Endodermal cell (in vitro differentiated cells): ENCODE measurements around the gene PTPRT. TPM values are rescaled to one million over a fixed set of nuclear protein-coding genes. Genes with fewer than 3 reads are reported as not detected.

Experiments
- DNase-seq: peaks from one replicate; pipeline ENCODE4 v3.0.0-alpha.2; 2017
- H3K27ac ChIP-seq: 2 replicates; pipeline ENCODE4 v1.5.1; 2013; ENCODE audit warnings: mild to moderate bottlenecking, low read depth, low read length, moderate library complexity
- H3K27me3 ChIP-seq: 2 replicates; pipeline ENCODE4 v1.6.1; 2013; ENCODE audit warnings: mild to moderate bottlenecking, low read length, moderate library complexity; ENCODE audit not compliant: insufficient read depth, control insufficient read depth, poor library complexity, severe bottlenecking
- H3K36me3 ChIP-seq: 2 replicates; pipeline ENCODE4 v1.7.0; 2013; ENCODE audit warnings: mild to moderate bottlenecking, low read length, moderate library complexity; ENCODE audit not compliant: control insufficient read depth, insufficient read depth
- H3K4me1 ChIP-seq: one replicate; pipeline ENCODE4 v1.7.0; 2013; ENCODE audit warnings: low read length; ENCODE audit not compliant: control insufficient read depth, insufficient read depth
- H3K4me3 ChIP-seq: 2 replicates; pipeline ENCODE4 v1.5.1; 2013; ENCODE audit warnings: mild to moderate bottlenecking, low read length, moderate library complexity
- H3K9ac ChIP-seq: 2 replicates; pipeline ENCODE4 v1.6.1; 2013; ENCODE audit warnings: mild to moderate bottlenecking, low read length, moderate library complexity; ENCODE audit not compliant: poor library complexity, severe bottlenecking; ENCODE audit errors: extremely low read depth
- H3K9me3 ChIP-seq: 2 replicates; pipeline ENCODE4 v1.6.1; 2013; ENCODE audit warnings: mild to moderate bottlenecking, low read length, moderate library complexity; ENCODE audit not compliant: control insufficient read depth
- H3K27ac Mint-ChIP-seq: 2 replicates; pipeline ENCODE4 v1.8.0; 2020; ENCODE audit warnings: mixed read lengths
- H3K27me3 Mint-ChIP-seq: 2 replicates; pipeline ENCODE4 v1.8.0; 2021; ENCODE audit warnings: mild to moderate bottlenecking, mixed read lengths; ENCODE audit not compliant: insufficient read depth
- H3K36me3 Mint-ChIP-seq: 2 replicates; pipeline ENCODE4 v1.8.0; 2020; ENCODE audit warnings: low read depth, mixed read lengths
- H3K4me1 Mint-ChIP-seq: 2 replicates; pipeline ENCODE4 v1.8.0; 2020; ENCODE audit warnings: mixed read lengths
- H3K4me3 Mint-ChIP-seq: 2 replicates; pipeline ENCODE4 v1.8.0; 2020; ENCODE audit warnings: mild to moderate bottlenecking, moderate library complexity, mixed read lengths
- H3K9me3 Mint-ChIP-seq: 2 replicates; pipeline ENCODE4 v1.8.0; 2020; ENCODE audit warnings: mild to moderate bottlenecking, mixed read lengths
- CTCF ChIP-seq: fragments of 200-600 bp; sonication (generic); conservative IDR thresholded peaks from 2 replicates; pipeline ENCODE4 v1.5.0; 2021; ENCODE audit warnings: antibody characterized with exemption, mild to moderate bottlenecking
- WGBS, 2 experiments: methylation state at CpG; one replicate each; pipeline versions ENCODE4 v1.1.5 to v1.1.7; 2013; ENCODE audit warnings: missing lambda C conversion rate in 2 of 2, mixed read lengths in 1 of 2; ENCODE audit not compliant: insufficient coverage in 1 of 2, insufficient read length in 1 of 2; 5-methylcytosine and 5-hydroxymethylcytosine counted together
- total RNA-seq, 2 donors: library from RNA; stranded (reverse); fragmentation: NEBNext Ultra II Directional in 1 of 2; extraction: Animal tissue kit (Norgen Biotek cat#: 25700) in 1 of 2; gene quantifications; 2 replicates in 1 of 2; 3 replicates in 1 of 2; pipeline ENCODE4 v1.2.1, GENCODE V29; 2021

The PTPRT gene
- total RNA-seq, 2 donors from 2014 or later = 2.3 to 2.7 TPM

- Histone ChIP-seq H3K4me1 (no peaks in the 10 kb centered on the region), H3K9me3 (no peaks in the 10 kb centered on the region), H3K36me3 (no peaks in the 10 kb centered on the region), H3K4me3 (no peak overlapping the region), H3K27me3 (no peaks in the 10 kb centered on the region), H3K27ac (no peak overlapping the region), H3K9ac (no peak overlapping the region)
- 76 to 94% methylated on average over 3 to 5 of the region's 5 CpGs for WGBS, 2 experiments
- Mint-ChIP-seq H3K4me3 (no peak overlapping the region), H3K9me3 (no peaks in the 10 kb centered on the region), H3K4me1 (peaks cover 3% of the 10 kb centered on the region), H3K27me3 (peaks cover 4% of the 10 kb centered on the region), H3K36me3 (no peaks in the 10 kb centered on the region), H3K27ac (no peak overlapping the region)
- no peak for TF ChIP-seq CTCF
- no peak for DNase-seq
Observed at GRCh38 chr20:42134265-42135098, 1055.2 kb downstream of the PTPRT start.

GRCh38 chr20:42130810-42131596 is 1058.7 kb downstream of the PTPRT start:
- no peak overlapping the region for H3K27ac ChIP-seq
- H3K36me3 Mint-ChIP-seq = no peaks in the 10 kb centered on the region
- no peak overlapping the region for H3K9ac ChIP-seq
- H3K27me3 Mint-ChIP-seq = peaks cover 4% of the 10 kb centered on the region
- no peak overlapping the region for H3K4me3 ChIP-seq
- peaks cover 3% of the 10 kb centered on the region for H3K4me1 Mint-ChIP-seq
- no peak overlapping the region for H3K27ac Mint-ChIP-seq
- no peak for TF ChIP-seq CTCF
- DNase-seq = no peak
- 89 to 97% methylated on average over 5 of the region's 5 CpGs for WGBS, 2 experiments
- no peaks in the 10 kb centered on the region for H3K36me3 ChIP-seq
- no peaks in the 10 kb centered on the region for H3K9me3 Mint-ChIP-seq
- no peaks in the 10 kb centered on the region for H3K4me1 ChIP-seq
- no peak overlapping the region for H3K4me3 Mint-ChIP-seq
- no peaks in the 10 kb centered on the region for H3K27me3 ChIP-seq
- no peaks in the 10 kb centered on the region for H3K9me3 ChIP-seq

DNA sequence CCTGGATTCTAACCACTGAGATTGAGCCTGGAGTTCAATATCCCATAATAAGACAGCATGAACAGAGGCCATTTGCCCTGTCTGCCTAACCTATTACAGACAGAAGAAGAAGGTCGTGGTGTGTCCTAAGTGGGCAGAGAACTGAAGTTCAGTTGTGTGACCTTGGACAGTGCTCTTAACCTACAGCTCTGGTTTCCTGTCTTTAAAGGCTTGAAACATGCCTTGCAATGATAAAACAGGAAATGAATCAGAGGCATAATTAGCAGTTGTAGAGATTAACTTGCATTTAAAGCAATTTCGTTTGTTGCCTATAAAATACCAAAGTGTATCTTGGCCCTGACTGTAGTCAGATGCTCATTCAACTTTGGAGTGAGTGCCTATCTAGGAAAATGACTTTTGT is 1064.3 kb downstream of the PTPRT start:
- Mint-ChIP-seq H3K4me3 (no peak overlapping the region), H3K27ac (no peak overlapping the region), H3K27me3 (no peaks in the 10 kb centered on the region), H3K36me3 (no peaks in the 10 kb centered on the region), H3K4me1 (no peaks in the 10 kb centered on the region), H3K9me3 (no peaks in the 10 kb centered on the region)
- Histone ChIP-seq H3K4me3 (no peak overlapping the region), H3K27me3 (no peaks in the 10 kb centered on the region), H3K27ac (no peak overlapping the region), H3K4me1 (no peaks in the 10 kb centered on the region), H3K36me3 (no peaks in the 10 kb centered on the region), H3K9ac (no peak overlapping the region), H3K9me3 (no peaks in the 10 kb centered on the region)
- 64 to 93% methylated on average over 2 of the region's 2 CpGs for WGBS, 2 experiments
- TF ChIP-seq CTCF = no peak
- no peak for DNase-seq
